ENCODE measurements around the gene ARL5A. TPM values are rescaled to one million over a fixed set of nuclear protein-coding genes. Genes with fewer than 3 reads are reported as not detected.

The ARL5A gene
- polyA plus RNA-seq, 2 donors, result 8.5 to 17.2 TPM

GRCh38 chr2:151819920-151820319 lies 8.3 kb downstream of the ARL5A start:
- Histone ChIP-seq H3K27ac (ENCODE audit: low read depth in 2 of 2, low read length in 1 of 2) (no peak overlapping the region), H3K4me3 (ENCODE audit: low read depth in 1 of 2, low read length in 2 of 2) (no peak overlapping the region), H3K4me1 (ENCODE audit: control insufficient read depth in 2 of 2, insufficient read depth in 2 of 2, low read length in 1 of 2) (no peaks in the 10 kb centered on the region), H3K27me3 (ENCODE audit: control insufficient read depth in 1 of 2, insufficient read depth in 2 of 2, low read length in 2 of 2) (no peaks in the 10 kb centered on the region), H3K36me3 (ENCODE audit: control insufficient read depth in 2 of 2, insufficient read depth in 2 of 2, low read length in 1 of 2) (no peaks in the 10 kb centered on the region), H3K9me3 (ENCODE audit: control insufficient read depth in 2 of 2, insufficient read depth in 1 of 2, low read depth in 1 of 2, low read length in 1 of 2) (no peaks in the 10 kb centered on the region)
- WGBS, 2 donors, result 90 to 96% methylated on average over 2 of the region's 2 CpGs

- no peaks in the 10 kb centered on the region for H3K9me3 ChIP-seq (ENCODE audit: control insufficient read depth in 2 of 2, insufficient read depth in 1 of 2, low read depth in 1 of 2, low read length in 1 of 2)
- WGBS, 2 donors, result 95 to 96% methylated on average over 3 of the region's 3 CpGs
- no peaks in the 10 kb centered on the region for H3K36me3 ChIP-seq (ENCODE audit: control insufficient read depth in 2 of 2, insufficient read depth in 2 of 2, low read length in 1 of 2)
- H3K4me1 ChIP-seq (ENCODE audit: control insufficient read depth in 2 of 2, insufficient read depth in 2 of 2, low read length in 1 of 2), result no peaks in the 10 kb centered on the region
- no peaks in the 10 kb centered on the region for H3K27me3 ChIP-seq (ENCODE audit: control insufficient read depth in 1 of 2, insufficient read depth in 2 of 2, low read length in 2 of 2)
- no peak overlapping the region for H3K27ac ChIP-seq (ENCODE audit: low read depth in 2 of 2, low read length in 1 of 2)
- H3K4me3 ChIP-seq (ENCODE audit: low read depth in 1 of 2, low read length in 2 of 2), result no peak overlapping the region
Measured at GRCh38 chr2:151817929-151818328, 10.3 kb downstream of the ARL5A start.

GRCh38 chr2:151816843-151817242 lies 11.4 kb downstream of the ARL5A start:
- 95 to 98% methylated on average over 2 of the region's 2 CpGs for WGBS, 2 donors
- no peaks in the 10 kb centered on the region for H3K9me3 ChIP-seq (ENCODE audit: control insufficient read depth in 2 of 2, insufficient read depth in 1 of 2, low read depth in 1 of 2, low read length in 1 of 2)
- peaks cover 0 to 2% of the 10 kb centered on the region in 2 donors for H3K36me3 ChIP-seq (ENCODE audit: control insufficient read depth in 2 of 2, insufficient read depth in 2 of 2, low read length in 1 of 2)

GRCh38 chr2:151815821-151816489 lies 12.3 kb downstream of the ARL5A start:
- H3K9me3 ChIP-seq (ENCODE audit: control insufficient read depth in 2 of 2, insufficient read depth in 1 of 2, low read depth in 1 of 2, low read length in 1 of 2), result no peaks in the 10 kb centered on the region
- H3K36me3 ChIP-seq (ENCODE audit: control insufficient read depth in 2 of 2, insufficient read depth in 2 of 2, low read length in 1 of 2), result peaks cover 0 to 5% of the 10 kb centered on the region in 2 donors
- no peak overlapping the region for H3K4me3 ChIP-seq (ENCODE audit: low read depth in 1 of 2, low read length in 2 of 2)
- no peaks in the 10 kb centered on the region for H3K27me3 ChIP-seq (ENCODE audit: control insufficient read depth in 1 of 2, insufficient read depth in 2 of 2, low read length in 2 of 2)
- WGBS, 2 donors, result 96 to 97% methylated on average over 9 of the region's 9 CpGs
- H3K4me1 ChIP-seq (ENCODE audit: control insufficient read depth in 2 of 2, insufficient read depth in 2 of 2, low read length in 1 of 2), result no peaks in the 10 kb centered on the region
- no peak overlapping the region for H3K27ac ChIP-seq (ENCODE audit: low read depth in 2 of 2, low read length in 1 of 2)

More at GRCh38 chr2:151816843-151817242, 11.4 kb downstream of the ARL5A start:
- Histone ChIP-seq H3K27ac (ENCODE audit: low read depth in 2 of 2, low read length in 1 of 2) (no peak overlapping the region), H3K4me1 (ENCODE audit: control insufficient read depth in 2 of 2, insufficient read depth in 2 of 2, low read length in 1 of 2) (no peaks in the 10 kb centered on the region), H3K27me3 (ENCODE audit: control insufficient read depth in 1 of 2, insufficient read depth in 2 of 2, low read length in 2 of 2) (no peaks in the 10 kb centered on the region), H3K4me3 (ENCODE audit: low read depth in 1 of 2, low read length in 2 of 2) (no peak overlapping the region)

GRCh38 chr2:151810489-151810888 lies 17.7 kb downstream of the ARL5A start:
- H3K27me3 ChIP-seq (ENCODE audit: control insufficient read depth in 1 of 2, insufficient read depth in 2 of 2, low read length in 2 of 2), result no peaks in the 10 kb centered on the region
- no peak overlapping the region for H3K4me3 ChIP-seq (ENCODE audit: low read depth in 1 of 2, low read length in 2 of 2)
- H3K9me3 ChIP-seq (ENCODE audit: control insufficient read depth in 2 of 2, insufficient read depth in 1 of 2, low read depth in 1 of 2, low read length in 1 of 2), result no peaks in the 10 kb centered on the region
- H3K4me1 ChIP-seq (ENCODE audit: control insufficient read depth in 2 of 2, insufficient read depth in 2 of 2, low read length in 1 of 2), result no peaks in the 10 kb centered on the region
- H3K27ac ChIP-seq (ENCODE audit: low read depth in 2 of 2, low read length in 1 of 2), result no peak overlapping the region
- H3K36me3 ChIP-seq (ENCODE audit: control insufficient read depth in 2 of 2, insufficient read depth in 2 of 2, low read length in 1 of 2), result peaks cover 0 to 5% of the 10 kb centered on the region in 2 donors
- 85 to 86% methylated on average over 1 of the region's 1 CpG for WGBS, 2 donors

- Histone ChIP-seq H3K4me3 (ENCODE audit: low read depth in 1 of 2, low read length in 2 of 2) (no peak overlapping the region), H3K9me3 (ENCODE audit: control insufficient read depth in 2 of 2, insufficient read depth in 1 of 2, low read depth in 1 of 2, low read length in 1 of 2) (no peaks in the 10 kb centered on the region), H3K36me3 (ENCODE audit: control insufficient read depth in 2 of 2, insufficient read depth in 2 of 2, low read length in 1 of 2) (peaks cover 0 to 5% of the 10 kb centered on the region in 2 donors), H3K27ac (ENCODE audit: low read depth in 2 of 2, low read length in 1 of 2) (no peak overlapping the region), H3K27me3 (ENCODE audit: control insufficient read depth in 1 of 2, insufficient read depth in 2 of 2, low read length in 2 of 2) (no peaks in the 10 kb centered on the region), H3K4me1 (ENCODE audit: control insufficient read depth in 2 of 2, insufficient read depth in 2 of 2, low read length in 1 of 2) (no peaks in the 10 kb centered on the region)
- 66 to 68% methylated on average over 1 of the region's 1 CpG for WGBS, 2 donors
Measured at GRCh38 chr2:151809073-151809383, 19.2 kb downstream of the ARL5A start.

- Histone ChIP-seq H3K9me3 (ENCODE audit: control insufficient read depth in 2 of 2, insufficient read depth in 1 of 2, low read depth in 1 of 2, low read length in 1 of 2) (no peaks in the 10 kb centered on the region), H3K4me1 (ENCODE audit: control insufficient read depth in 2 of 2, insufficient read depth in 2 of 2, low read length in 1 of 2) (no peaks in the 10 kb centered on the region), H3K36me3 (ENCODE audit: control insufficient read depth in 2 of 2, insufficient read depth in 2 of 2, low read length in 1 of 2) (peaks cover 0 to 5% of the 10 kb centered on the region in 2 donors), H3K4me3 (ENCODE audit: low read depth in 1 of 2, low read length in 2 of 2) (no peak overlapping the region), H3K27me3 (ENCODE audit: control insufficient read depth in 1 of 2, insufficient read depth in 2 of 2, low read length in 2 of 2) (no peaks in the 10 kb centered on the region), H3K27ac (ENCODE audit: low read depth in 2 of 2, low read length in 1 of 2) (no peak overlapping the region)
- WGBS, 2 donors, result 83 to 87% methylated on average over 5 of the region's 5 CpGs
Measured at GRCh38 chr2:151808258-151809072, 19.8 kb downstream of the ARL5A start.

- no peaks in the 10 kb centered on the region for H3K36me3 ChIP-seq (ENCODE audit: control insufficient read depth in 2 of 2, insufficient read depth in 2 of 2, low read length in 1 of 2)
- H3K4me1 ChIP-seq (ENCODE audit: control insufficient read depth in 2 of 2, insufficient read depth in 2 of 2, low read length in 1 of 2), result no peaks in the 10 kb centered on the region
- no peaks in the 10 kb centered on the region for H3K27me3 ChIP-seq (ENCODE audit: control insufficient read depth in 1 of 2, insufficient read depth in 2 of 2, low read length in 2 of 2)
- H3K9me3 ChIP-seq (ENCODE audit: control insufficient read depth in 2 of 2, insufficient read depth in 1 of 2, low read depth in 1 of 2, low read length in 1 of 2), result no peaks in the 10 kb centered on the region
- no peak overlapping the region for H3K27ac ChIP-seq (ENCODE audit: low read depth in 2 of 2, low read length in 1 of 2)
- no peak overlapping the region for H3K4me3 ChIP-seq (ENCODE audit: low read depth in 1 of 2, low read length in 2 of 2)
Measured at GRCh38 chr2:151805961-151806360, 22.3 kb downstream of the ARL5A start.

- 97 to 100% methylated on average over 1 of the region's 1 CpG for WGBS, 2 donors
- Histone ChIP-seq H3K36me3 (ENCODE audit: control insufficient read depth in 2 of 2, insufficient read depth in 2 of 2, low read length in 1 of 2) (no peaks in the 10 kb centered on the region), H3K9me3 (ENCODE audit: control insufficient read depth in 2 of 2, insufficient read depth in 1 of 2, low read depth in 1 of 2, low read length in 1 of 2) (no peaks in the 10 kb centered on the region), H3K27ac (ENCODE audit: low read depth in 2 of 2, low read length in 1 of 2) (no peak overlapping the region), H3K4me1 (ENCODE audit: control insufficient read depth in 2 of 2, insufficient read depth in 2 of 2, low read length in 1 of 2) (no peaks in the 10 kb centered on the region), H3K4me3 (ENCODE audit: low read depth in 1 of 2, low read length in 2 of 2) (no peak overlapping the region), H3K27me3 (ENCODE audit: control insufficient read depth in 1 of 2, insufficient read depth in 2 of 2, low read length in 2 of 2) (no peaks in the 10 kb centered on the region)
Measured at GRCh38 chr2:151805343-151805742, 22.9 kb downstream of the ARL5A start.

- Histone ChIP-seq H3K36me3 (ENCODE audit: control insufficient read depth in 2 of 2, insufficient read depth in 2 of 2, low read length in 1 of 2) (no peaks in the 10 kb centered on the region), H3K4me3 (ENCODE audit: low read depth in 1 of 2, low read length in 2 of 2) (no peak overlapping the region)
Measured at GRCh38 chr2:151803811-151804210, 24.4 kb downstream of the ARL5A start.

More at GRCh38 chr2:151803811-151804210, 24.4 kb downstream of the ARL5A start:
- H3K4me1 ChIP-seq (ENCODE audit: control insufficient read depth in 2 of 2, insufficient read depth in 2 of 2, low read length in 1 of 2), result no peaks in the 10 kb centered on the region
- H3K27ac ChIP-seq (ENCODE audit: low read depth in 2 of 2, low read length in 1 of 2), result no peak overlapping the region
- no peaks in the 10 kb centered on the region for H3K9me3 ChIP-seq (ENCODE audit: control insufficient read depth in 2 of 2, insufficient read depth in 1 of 2, low read depth in 1 of 2, low read length in 1 of 2)
- no peaks in the 10 kb centered on the region for H3K27me3 ChIP-seq (ENCODE audit: control insufficient read depth in 1 of 2, insufficient read depth in 2 of 2, low read length in 2 of 2)

Data from esophagus (tissue), 2 donors.